GM13976 (cell line): ENCODE measurements around the gene STX4.

ENCODE experiments used
- DNase-seq: peaks from one replicate; pipeline ENCODE4 v3.0.0; 2012; ENCODE audit warnings: low spot score
- in situ Hi-C: fragments of 300-500 bp; cut with MboI; formaldehyde crosslinking; loops from one replicate; pipeline ENCODE4 v1.12.0; 2022; ENCODE audit warnings: low sequenced_read_pairs, mixed read lengths, inconsistent platforms; ENCODE audit not compliant: unreplicated experiment
- TF ChIP-seq, protein P1 (sequence below): IDR thresholded peaks from 2 replicates; pipeline ENCODE4 v1.5.1; 2012; ENCODE audit warnings: borderline replicate concordance, mild to moderate bottlenecking; ENCODE audit not compliant: insufficient read depth; ENCODE audit errors: extremely low read depth, missing control alignments, control extremely low read depth

STX4 gene, protein sequence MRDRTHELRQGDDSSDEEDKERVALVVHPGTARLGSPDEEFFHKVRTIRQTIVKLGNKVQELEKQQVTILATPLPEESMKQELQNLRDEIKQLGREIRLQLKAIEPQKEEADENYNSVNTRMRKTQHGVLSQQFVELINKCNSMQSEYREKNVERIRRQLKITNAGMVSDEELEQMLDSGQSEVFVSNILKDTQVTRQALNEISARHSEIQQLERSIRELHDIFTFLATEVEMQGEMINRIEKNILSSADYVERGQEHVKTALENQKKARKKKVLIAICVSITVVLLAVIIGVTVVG

DNA sequence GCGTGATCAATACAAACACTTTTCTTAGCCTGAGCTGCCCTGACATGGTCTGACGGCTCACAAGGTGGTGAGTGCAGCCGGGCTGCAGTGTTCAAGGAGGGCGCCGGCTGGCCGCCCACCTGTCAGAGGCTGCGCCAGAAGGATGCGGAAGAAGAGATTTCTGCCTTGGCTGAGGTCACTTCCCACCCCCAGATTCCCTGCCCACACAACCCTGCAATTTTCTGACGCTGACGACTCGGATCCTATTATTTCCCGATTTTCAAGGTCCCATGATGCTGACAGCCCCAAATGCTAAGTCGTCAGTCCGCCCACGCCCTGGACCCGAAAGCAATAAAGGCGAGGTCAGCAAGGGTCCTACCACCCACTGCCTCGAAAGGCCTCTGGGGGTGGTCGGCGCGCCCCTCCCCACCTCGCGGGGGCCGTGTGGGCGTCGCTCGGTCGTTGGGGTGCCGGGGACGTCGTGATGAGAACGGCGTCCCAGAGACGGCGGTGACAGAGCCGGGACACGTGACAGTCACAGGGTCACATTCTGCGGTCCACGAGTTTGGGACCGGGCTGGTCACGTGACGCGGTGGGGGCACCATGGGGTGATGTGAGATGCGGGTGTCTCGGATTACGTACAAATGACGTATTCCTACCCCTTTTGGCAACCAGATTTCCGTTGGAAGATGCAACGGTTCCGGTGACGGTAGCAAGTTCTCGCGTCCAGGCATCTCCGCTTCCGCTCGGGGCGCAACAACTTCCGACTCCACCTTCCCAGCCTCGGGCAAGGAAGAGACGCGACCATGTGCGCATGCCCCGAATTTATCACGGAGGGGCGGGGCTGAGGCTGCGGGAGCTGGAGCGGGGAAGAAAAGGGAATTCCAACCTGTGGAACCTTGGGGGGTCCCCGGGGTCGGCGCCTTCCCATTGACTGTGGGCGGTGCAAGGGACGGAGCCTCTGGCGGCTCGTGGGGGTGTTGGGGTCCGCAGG, at the start of gene STX4:
Gene STX4 (plus strand): TSS at position 823 of the 973 bp plus-strand sequence. CDS start 248 bp downstream, outside the sequence.
- DNase-seq, result peak; percentile 96
- TF ChIP-seq, protein P1, sequence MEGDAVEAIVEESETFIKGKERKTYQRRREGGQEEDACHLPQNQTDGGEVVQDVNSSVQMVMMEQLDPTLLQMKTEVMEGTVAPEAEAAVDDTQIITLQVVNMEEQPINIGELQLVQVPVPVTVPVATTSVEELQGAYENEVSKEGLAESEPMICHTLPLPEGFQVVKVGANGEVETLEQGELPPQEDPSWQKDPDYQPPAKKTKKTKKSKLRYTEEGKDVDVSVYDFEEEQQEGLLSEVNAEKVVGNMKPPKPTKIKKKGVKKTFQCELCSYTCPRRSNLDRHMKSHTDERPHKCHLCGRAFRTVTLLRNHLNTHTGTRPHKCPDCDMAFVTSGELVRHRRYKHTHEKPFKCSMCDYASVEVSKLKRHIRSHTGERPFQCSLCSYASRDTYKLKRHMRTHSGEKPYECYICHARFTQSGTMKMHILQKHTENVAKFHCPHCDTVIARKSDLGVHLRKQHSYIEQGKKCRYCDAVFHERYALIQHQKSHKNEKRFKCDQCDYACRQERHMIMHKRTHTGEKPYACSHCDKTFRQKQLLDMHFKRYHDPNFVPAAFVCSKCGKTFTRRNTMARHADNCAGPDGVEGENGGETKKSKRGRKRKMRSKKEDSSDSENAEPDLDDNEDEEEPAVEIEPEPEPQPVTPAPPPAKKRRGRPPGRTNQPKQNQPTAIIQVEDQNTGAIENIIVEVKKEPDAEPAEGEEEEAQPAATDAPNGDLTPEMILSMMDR, result no peak
- in situ Hi-C loops, result no loop called here

DNA sequence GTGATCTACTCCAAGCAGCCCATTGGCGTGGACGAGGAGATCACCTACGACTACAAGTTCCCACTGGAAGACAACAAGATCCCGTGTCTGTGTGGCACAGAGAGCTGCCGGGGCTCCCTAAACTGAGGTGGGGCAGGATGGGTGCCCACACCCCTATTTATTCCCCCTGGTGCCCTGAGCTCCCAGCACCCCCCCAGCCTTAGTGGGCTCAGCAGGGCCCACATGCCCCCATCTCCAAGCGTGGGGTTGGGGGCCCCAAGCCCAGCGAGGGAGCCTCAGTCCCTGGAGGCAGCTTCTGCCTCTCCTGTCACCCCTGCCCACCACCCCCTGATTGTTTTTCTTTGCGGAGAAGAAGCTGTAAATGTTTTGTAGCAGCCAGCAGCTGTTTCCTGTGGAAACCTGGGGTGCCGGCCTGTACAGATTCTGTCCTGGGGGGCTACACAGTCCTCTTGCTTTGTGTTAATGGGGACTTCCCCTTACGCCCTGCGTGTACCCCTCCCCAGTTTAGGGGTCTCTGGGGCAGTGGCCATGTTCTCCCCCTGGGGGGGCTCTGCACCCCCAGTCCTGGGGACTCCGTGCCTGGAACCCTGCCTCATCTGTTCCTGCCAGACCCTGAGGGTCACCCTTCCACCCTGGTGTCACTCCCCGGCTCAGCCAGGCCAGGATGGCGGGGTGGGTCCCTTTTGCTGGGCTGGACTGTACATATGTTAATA, 49.3 kb upstream of the STX4 start:
- in situ Hi-C loops, result loop anchor here (25.0 kb wide), 1 partner anchor 453 kb away; the partner anchor contains the start of genes COX6A2 and ZNF843
- TF ChIP-seq, protein P1, result no peak
- DNase-seq, result no peak

DNA sequence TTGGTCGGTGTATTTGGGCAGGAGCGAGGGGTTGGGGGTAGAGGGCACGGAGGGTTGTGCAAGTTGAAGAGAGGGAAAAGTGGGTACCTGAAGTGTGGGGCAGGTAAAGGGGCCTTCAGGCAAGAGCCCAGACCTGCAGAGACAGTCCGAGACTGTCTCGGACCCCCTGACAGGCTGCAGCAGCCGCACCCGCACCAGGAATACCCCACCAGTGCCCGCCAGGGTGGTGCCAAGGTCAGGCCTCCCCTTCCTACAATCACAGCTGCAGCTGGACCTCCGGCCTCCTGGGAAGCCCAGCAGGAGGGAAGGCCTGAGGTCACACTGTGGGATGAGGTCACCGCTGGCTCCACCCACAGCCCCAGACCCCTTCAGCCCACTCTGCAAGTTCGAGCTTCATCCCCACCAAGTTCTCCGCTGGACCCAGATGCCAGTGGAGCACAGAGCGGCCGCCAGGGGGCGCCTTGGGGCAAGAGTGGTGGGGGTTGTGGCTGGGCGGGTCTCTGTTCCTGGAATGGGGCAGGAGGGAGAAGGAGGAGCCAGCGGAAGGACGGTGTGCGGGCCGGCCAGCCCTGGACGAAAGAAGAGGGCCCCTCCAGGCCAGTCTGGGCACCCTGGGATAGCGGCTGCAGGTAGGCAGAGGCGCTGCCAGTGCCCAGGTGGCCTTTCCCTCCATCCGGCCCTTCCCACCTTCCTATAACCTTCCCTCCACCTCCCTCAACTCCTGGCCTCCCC, 48.5 kb upstream of the STX4 start, which contains the start of gene HSD3B7:
Gene HSD3B7 (plus strand): TSS at position 539 of the 732 bp plus-strand sequence. CDS start 452 bp downstream, outside the sequence.
- in situ Hi-C loops, result loop anchor here (25.0 kb wide), 1 partner anchor 452 kb away; the partner anchor contains the start of genes COX6A2 and ZNF843
- TF ChIP-seq, protein P1, result peak; percentile 85
- peak; percentile 95 for DNase-seq

DNA sequence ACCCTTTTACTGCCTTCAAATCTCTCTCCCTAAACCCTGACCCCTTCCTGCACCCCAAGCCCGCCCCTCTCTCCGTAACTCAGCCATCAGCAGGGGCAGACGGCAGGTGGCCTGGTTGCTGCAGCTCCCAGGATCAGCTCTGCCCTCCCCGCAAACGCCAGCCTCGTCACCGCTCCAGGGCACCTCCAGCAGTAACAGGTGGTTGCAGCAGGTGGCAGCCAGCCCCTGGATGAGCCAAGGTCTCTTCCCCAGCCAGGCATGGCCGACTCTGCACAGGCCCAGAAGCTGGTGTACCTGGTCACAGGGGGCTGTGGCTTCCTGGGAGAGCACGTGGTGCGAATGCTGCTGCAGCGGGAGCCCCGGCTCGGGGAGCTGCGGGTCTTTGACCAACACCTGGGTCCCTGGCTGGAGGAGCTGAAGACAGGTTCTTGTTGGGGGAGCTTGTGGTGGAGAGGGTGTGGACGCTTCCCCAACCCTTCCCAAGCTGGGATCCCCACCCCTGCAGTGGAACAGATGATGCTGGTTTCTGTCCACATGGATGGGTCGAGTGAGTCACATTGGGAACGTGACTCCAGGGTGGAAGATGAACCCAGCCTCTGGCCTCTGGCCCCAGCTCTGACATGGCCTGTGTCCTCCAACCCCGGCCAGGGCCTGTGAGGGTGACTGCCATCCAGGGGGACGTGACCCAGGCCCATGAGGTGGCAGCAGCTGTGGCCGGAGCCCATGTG, 47.8 kb upstream of the STX4 start:
- in situ Hi-C loops, result loop anchor here (25.0 kb wide), 1 partner anchor 452 kb away; the partner anchor contains the start of genes COX6A2 and ZNF843
- DNase-seq, result no peak
- TF ChIP-seq, protein P1, result no peak

DNA sequence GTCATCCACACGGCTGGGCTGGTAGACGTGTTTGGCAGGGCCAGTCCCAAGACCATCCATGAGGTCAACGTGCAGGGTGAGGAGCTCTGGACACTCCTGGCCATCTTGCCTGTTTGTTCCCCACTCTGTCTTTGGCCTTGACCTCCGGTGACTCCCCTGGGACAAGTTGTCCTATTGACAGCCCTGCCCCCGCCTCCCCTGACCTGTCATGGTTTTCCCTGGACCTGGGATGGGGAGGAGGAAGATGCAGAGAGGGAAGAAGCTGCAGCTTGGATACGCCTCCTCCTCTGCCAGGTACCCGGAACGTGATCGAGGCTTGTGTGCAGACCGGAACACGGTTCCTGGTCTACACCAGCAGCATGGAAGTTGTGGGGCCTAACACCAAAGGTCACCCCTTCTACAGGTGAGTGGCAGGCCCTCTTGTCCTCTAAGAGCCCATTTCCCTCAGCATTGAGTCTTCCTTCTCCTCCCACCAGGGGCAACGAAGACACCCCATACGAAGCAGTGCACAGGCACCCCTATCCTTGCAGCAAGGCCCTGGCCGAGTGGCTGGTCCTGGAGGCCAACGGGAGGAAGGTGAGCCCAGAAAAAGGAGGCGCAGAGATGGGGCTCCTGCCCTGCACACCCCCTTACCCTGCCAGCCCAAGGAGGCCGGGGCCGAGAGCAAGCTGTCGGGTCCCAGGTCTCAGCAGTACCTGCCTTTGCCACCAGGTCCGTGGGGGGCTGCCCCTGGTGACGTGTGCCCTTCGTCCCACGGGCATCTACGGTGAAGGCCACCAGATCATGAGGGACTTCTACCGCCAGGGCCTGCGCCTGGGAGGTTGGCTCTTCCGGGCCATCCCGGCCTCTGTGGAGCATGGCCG, 47.0 kb upstream of the STX4 start:
- DNase-seq, result no peak
- TF ChIP-seq, protein P1, result no peak
- in situ Hi-C loops, result loop anchor here (25.0 kb wide), 1 partner anchor 451 kb away; the partner anchor contains the start of genes COX6A2 and ZNF843
